Posterior cingulate gyrus (tissue), 11 donors: Measurements from ENCODE around the gene GNG8.

Experiments
- DNase-seq, 10 donors: peaks; one replicate each; pipeline versions ENCODE4 v3.0.0 to v3.0.0-alpha.2; 2020 to 2021; ENCODE audit warnings: mixed read lengths in 3 of 10
- intact Hi-C: fragments of 100-400 bp; cut with DNase I; formaldehyde crosslinking; loops from one replicate; pipeline ENCODE4 v1.15.1; 2023

The GNG8 gene

GRCh38 chr19:46648060-46648960 lies 12.3 kb upstream of the GNG8 start:
- DNase-seq: peak in 1 of 10 donors; percentile 40
- intact Hi-C loops: no loop called here

- no peak for DNase-seq
- intact Hi-C loops: no loop called here
Measured at GRCh38 chr19:46646402-46646801, 10.4 kb upstream of the GNG8 start.

GRCh38 chr19:46644720-46645119 lies 8.7 kb upstream of the GNG8 start:
- intact Hi-C loops: no loop called here

GRCh38 chr19:46640656-46641055 lies 4.7 kb upstream of the GNG8 start:
- DNase-seq: no peak
- intact Hi-C loops: no loop called here

More at GRCh38 chr19:46644720-46645119, 8.7 kb upstream of the GNG8 start:
- no peak for DNase-seq

GRCh38 chr19:46639358-46640182 lies 3.6 kb upstream of the GNG8 start:
- intact Hi-C loops: no loop called here
- peak in 2 of 10 donors; percentile 25 to 55 for DNase-seq

- intact Hi-C loops: no loop called here
Measured at GRCh38 chr19:46637224-46637623, 1.2 kb upstream of the GNG8 start.

GRCh38 chr19:46634656-46635218 lies 1.3 kb downstream of the GNG8 start:
- DNase-seq: no peak
- intact Hi-C loops: no loop called here

More at GRCh38 chr19:46637224-46637623, 1.2 kb upstream of the GNG8 start:
- DNase-seq: peak in 2 of 10 donors; percentile 27 to 63

GRCh38 chr19:46634045-46634655 lies 1.9 kb downstream of the GNG8 start:
- peak in 9 of 10 donors; percentile 44 to 95 (median 72) for DNase-seq
- intact Hi-C loops: no loop called here

GRCh38 chr19:46633130-46633529 lies 2.9 kb downstream of the GNG8 start:
- peak in 1 of 10 donors; percentile 52 for DNase-seq
- intact Hi-C loops: no loop called here

- no peak for DNase-seq
- intact Hi-C loops: no loop called here
Measured at GRCh38 chr19:46631481-46631880, 4.5 kb downstream of the GNG8 start.

- intact Hi-C loops: no loop called here
- DNase-seq: peak in 1 of 10 donors; percentile 19
Measured at GRCh38 chr19:46630586-46631205, 5.3 kb downstream of the GNG8 start.

- DNase-seq: no peak
- intact Hi-C loops: loop anchor here (5.0 kb wide), 1 partner anchor 38 kb away; no protein-coding TSS in a partner anchor
Measured at GRCh38 chr19:46629546-46630025, 6.4 kb downstream of the GNG8 start.

GRCh38 chr19:46628970-46629369 lies 7.0 kb downstream of the GNG8 start:
- intact Hi-C loops: loop anchor here (5.0 kb wide), 1 partner anchor 38 kb away; no protein-coding TSS in a partner anchor
- DNase-seq: peak in 1 of 10 donors; percentile 10

GRCh38 chr19:46626446-46626845 lies 9.6 kb downstream of the GNG8 start:
- intact Hi-C loops: loop anchor here (5.0 kb wide), 1 partner anchor 41 kb away; no protein-coding TSS in a partner anchor

GRCh38 chr19:46625731-46626130 lies 10.3 kb downstream of the GNG8 start:
- no peak for DNase-seq
- intact Hi-C loops: loop anchor here (5.0 kb wide), 1 partner anchor 42 kb away; no protein-coding TSS in a partner anchor

More at GRCh38 chr19:46626446-46626845, 9.6 kb downstream of the GNG8 start:
- peak in 1 of 10 donors; percentile 41 for DNase-seq

GRCh38 chr19:46624958-46625661 lies 10.9 kb downstream of the GNG8 start, which contains the start of gene PTGIR:
PTGIR (minus strand) TSS chr19:46625089; CDS start chr19:46624225, 864 bp downstream.
- intact Hi-C loops: loop anchor here (5.0 kb wide), 1 partner anchor 42 kb away; no protein-coding TSS in a partner anchor
- DNase-seq: peak in 1 of 10 donors; percentile 51

GRCh38 chr19:46623915-46624502 lies 12.0 kb downstream of the GNG8 start:
- intact Hi-C loops: no loop called here
- peak in 1 of 10 donors; percentile 71 for DNase-seq

GRCh38 chr19:46622118-46622446 lies 13.9 kb downstream of the GNG8 start:
- peak in 2 of 10 donors; percentile 33 to 55 for DNase-seq
- intact Hi-C loops: no loop called here
